WTC11 (cell line): ENCODE results near the gene RIN1. TPM values are rescaled to one million over a fixed set of nuclear protein-coding genes. Genes with fewer than 3 reads are reported as not detected.

ENCODE experiments used
- AFF4 ChIP-seq: sonication (generic); formaldehyde crosslinking; IDR thresholded peaks from 2 replicates; pipeline ENCODE4 v1.8.1; 2023; ENCODE audit warnings: mild to moderate bottlenecking, missing genetic modification reagents, borderline replicate concordance
- AR ChIP-seq: fragments of 250-450 bp; sonication (Bioruptor Pico); IDR thresholded peaks from 2 replicates; pipeline ENCODE4 v1.9.0; 2021; ENCODE audit warnings: mild to moderate bottlenecking
- CREB1 ChIP-seq: sonication (generic); formaldehyde crosslinking; IDR thresholded peaks from 2 replicates; pipeline ENCODE4 v1.8.0; 2023; ENCODE audit warnings: mild to moderate bottlenecking, missing genetic modification reagents
- CREM ChIP-seq: sonication (generic); formaldehyde crosslinking; IDR thresholded peaks from 2 replicates; pipeline ENCODE4 v1.8.1; 2022; ENCODE audit warnings: mild to moderate bottlenecking, missing genetic modification reagents, moderate library complexity
- CTCF ChIP-seq: fragments of 200-600 bp; IDR thresholded peaks from 2 replicates; pipeline ENCODE4 v1.8.0; 2022; ENCODE audit warnings: antibody characterized with exemption
- ESRRA ChIP-seq: sonication (generic); formaldehyde crosslinking; IDR thresholded peaks from 2 replicates; pipeline ENCODE4 v1.8.1; 2022; ENCODE audit warnings: mild to moderate bottlenecking, missing genetic modification reagents, borderline replicate concordance
- ETV6 ChIP-seq: sonication (generic); formaldehyde crosslinking; IDR thresholded peaks from 2 replicates; pipeline ENCODE4 v1.8.1; 2022; ENCODE audit warnings: mild to moderate bottlenecking, missing genetic modification reagents
- GTF2I ChIP-seq: fragments of 250-450 bp; sonication (Bioruptor Pico); conservative IDR thresholded peaks from 2 replicates; pipeline ENCODE4 v1.4.0; 2021; ENCODE audit warnings: mild to moderate bottlenecking
- HMGXB4 ChIP-seq: sonication (generic); formaldehyde crosslinking; IDR thresholded peaks from 2 replicates; pipeline ENCODE4 v1.8.1; 2023; ENCODE audit warnings: mild to moderate bottlenecking, moderate library complexity, missing genetic modification reagents
- IRF1 ChIP-seq: sonication (generic); formaldehyde crosslinking; IDR thresholded peaks from 2 replicates; pipeline ENCODE4 v1.8.0; 2023; ENCODE audit warnings: missing genetic modification reagents
- JAZF1 ChIP-seq: fragments of 250-450 bp; sonication (Bioruptor Pico); IDR thresholded peaks from 2 replicates; pipeline ENCODE4 v1.9.0; 2021; ENCODE audit warnings: moderate library complexity, mild to moderate bottlenecking, inconsistent platforms
- MLX ChIP-seq: sonication (generic); formaldehyde crosslinking; IDR thresholded peaks from 2 replicates; pipeline ENCODE4 v1.8.1; 2023; ENCODE audit warnings: mild to moderate bottlenecking, missing genetic modification reagents, moderate library complexity
- NR1H2 ChIP-seq: sonication (generic); formaldehyde crosslinking; IDR thresholded peaks from 2 replicates; pipeline ENCODE4 v1.9.0; 2021; ENCODE audit warnings: mild to moderate bottlenecking, moderate library complexity, missing genetic modification reagents
- PREB ChIP-seq: sonication (generic); formaldehyde crosslinking; IDR thresholded peaks from 2 replicates; pipeline ENCODE4 v1.8.1; 2022; ENCODE audit warnings: mild to moderate bottlenecking, missing genetic modification reagents, moderate library complexity, borderline replicate concordance
- RELA ChIP-seq: sonication (generic); formaldehyde crosslinking; IDR thresholded peaks from 2 replicates; pipeline ENCODE4 v1.8.1; 2022; ENCODE audit warnings: missing genetic modification reagents, mild to moderate bottlenecking, borderline replicate concordance
- RORB ChIP-seq: fragments of 250-450 bp; sonication (Bioruptor Pico); IDR thresholded peaks from 2 replicates; pipeline ENCODE4 v1.9.0; 2021; ENCODE audit warnings: mild to moderate bottlenecking
- SMAD3 ChIP-seq: sonication (generic); formaldehyde crosslinking; IDR thresholded peaks from 2 replicates; pipeline ENCODE4 v1.8.0; 2022; ENCODE audit warnings: missing genetic modification reagents, mild to moderate bottlenecking, borderline replicate concordance
- SP1 ChIP-seq: sonication (generic); formaldehyde crosslinking; conservative IDR thresholded peaks from 2 replicates; pipeline ENCODE4 v1.8.1; 2022; ENCODE audit warnings: missing genetic modification reagents
- TCF7 ChIP-seq: sonication (generic); formaldehyde crosslinking; IDR thresholded peaks from 2 replicates; pipeline ENCODE4 v1.8.0; 2022; ENCODE audit warnings: mild to moderate bottlenecking, low read depth, missing genetic modification reagents, moderate library complexity
- TEAD1 ChIP-seq: sonication (generic); formaldehyde crosslinking; IDR thresholded peaks from 2 replicates; pipeline ENCODE4 v1.8.0; 2022; ENCODE audit warnings: mild to moderate bottlenecking, missing genetic modification reagents
- ZNF138 ChIP-seq: sonication (generic); formaldehyde crosslinking; conservative IDR thresholded peaks from 2 replicates; pipeline ENCODE4 v1.8.1; 2022; ENCODE audit warnings: mild to moderate bottlenecking, moderate library complexity, missing genetic modification reagents
- ZNF219 ChIP-seq: sonication (generic); formaldehyde crosslinking; IDR thresholded peaks from 2 replicates; pipeline ENCODE4 v1.8.0; 2023; ENCODE audit warnings: missing genetic modification reagents, mild to moderate bottlenecking, borderline replicate concordance
- ZNF281 ChIP-seq: sonication (generic); formaldehyde crosslinking; IDR thresholded peaks from 2 replicates; pipeline ENCODE4 v1.8.0; 2023; ENCODE audit warnings: mild to moderate bottlenecking, missing genetic modification reagents
- ZNF416 ChIP-seq: fragments of 250-450 bp; sonication (Bioruptor Pico); IDR thresholded peaks from 2 replicates; pipeline ENCODE4 v1.9.0; 2021; ENCODE audit warnings: mild to moderate bottlenecking, inconsistent platforms
- total RNA-seq: library from RNA; stranded (reverse); gene quantifications from 3 replicates; pipeline ENCODE4 v1.2.3, GENCODE V29; 2021

Gene RIN1
- total RNA-seq, 1 experiment from 2014 or later, result 5.0 TPM

- TF ChIP-seq CTCF, result no peak; the same call in 1 of the 2 replicates
- TF ChIP-seq IRF1 (CRISPR knock-in tag), result no peak
- TF ChIP-seq CREM (CRISPR knock-in tag), result no peak
- no peak for TF ChIP-seq AFF4 (CRISPR knock-in tag)
- TF ChIP-seq ESRRA, result no peak
- peak; percentile 86 for TF ChIP-seq SP1 (CRISPR knock-in tag)
- TF ChIP-seq CREB1, result no peak
- peak; percentile 89 for TF ChIP-seq HMGXB4
- TF ChIP-seq ZNF138 (CRISPR knock-in tag), result no peak
- TF ChIP-seq AR (CRISPR knock-in tag), result no peak
- peak; percentile 67; the same call in 1 of the 2 replicates for TF ChIP-seq ETV6 (CRISPR knock-in tag)
- TF ChIP-seq ZNF281 (CRISPR knock-in tag), result no peak
- TF ChIP-seq RORB (CRISPR knock-in tag), result no peak
- TF ChIP-seq SMAD3 (CRISPR knock-in tag), result no peak
- no peak for TF ChIP-seq TCF7
- no peak for TF ChIP-seq JAZF1 (CRISPR knock-in tag)
- TF ChIP-seq NR1H2, result no peak
- no peak for TF ChIP-seq ZNF219
- TF ChIP-seq ZNF416, result no peak
- no peak for TF ChIP-seq RELA (CRISPR knock-in tag)
- TF ChIP-seq GTF2I (CRISPR knock-in tag), result no peak
- TF ChIP-seq PREB (CRISPR knock-in tag), result no peak
- no peak for TF ChIP-seq MLX (CRISPR knock-in tag)
- 0 out of 2 replicates have a peak, but pooled peaks have one; percentile 26 for TF ChIP-seq TEAD1 (CRISPR knock-in tag)
Observed at GRCh38 chr11:66311965-66312548, 24.2 kb downstream of the RIN1 start (continued).
